ENCODE results near the gene CMKLR1. TPM values are rescaled to one million over a fixed set of nuclear protein-coding genes. Genes with fewer than 3 reads are reported as not detected.

Gene CMKLR1
- total and polyA plus RNA-seq, 9 of the 15 experiments (the other 6 are each of a cell fraction or from before 2014, with no cell fraction given): 0.11 to 1.4 (median 0.20) TPM

DNA sequence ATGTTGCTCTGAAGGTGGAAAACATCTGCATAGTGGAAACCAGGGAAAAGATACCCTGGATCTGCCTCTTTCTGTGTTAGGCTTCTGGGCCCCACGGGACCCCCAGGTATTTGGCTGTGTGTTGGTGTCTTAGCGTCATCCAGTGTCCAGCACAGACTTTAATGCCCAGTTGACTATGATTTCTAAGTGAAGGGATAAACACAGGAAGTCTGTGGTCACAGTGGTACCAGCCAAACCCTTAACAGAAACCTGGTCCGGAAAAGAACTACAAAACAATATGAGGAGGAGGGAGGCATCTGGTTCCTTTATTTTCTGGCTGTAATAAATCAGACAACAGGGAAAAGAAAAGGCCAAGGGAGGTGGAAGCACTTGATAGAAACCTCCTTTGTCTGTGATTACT, 56.4 kb downstream of the CMKLR1 start:
- H3K9ac ChIP-seq (ENCODE audit: insufficient read depth in 1 of 2, low read depth in 2 of 2, low read length in 2 of 2): no peak overlapping the region
- peaks cover 0 to 28% of the 10 kb centered on the region in 2 experiments; a peak in 2 of 5 replicates for H3K27me3 ChIP-seq (ENCODE audit: control insufficient read depth in 2 of 2, insufficient read depth in 2 of 2, low read length in 2 of 2)
- intact Hi-C loops (cut with micrococcal nuclease) (no loop called here), in situ Hi-C loops (cut with MboI) (no loop called here)
- TF ChIP-seq HLTF (IDR thresholded peaks at IDR 0.05): no peak
- 0 out of 2 replicates have a peak, but pooled peaks have one; percentile 30 for TF ChIP-seq ETV1 (tag; conservative IDR thresholded peaks at IDR 0.05; ENCODE audit: low read depth)
- no peaks in the 10 kb centered on the region for H3K9me3 ChIP-seq (replicated peaks; ENCODE audit: control insufficient read depth, insufficient read depth, low read depth, low read length)
- no TSS peak for BruUV-seq (replicated peaks)
- H3K79me2 ChIP-seq (ENCODE audit: control insufficient read depth, insufficient read depth, low read length): no peaks in the 10 kb centered on the region
- H2AFZ ChIP-seq (ENCODE audit: low read depth, low read length): no peak overlapping the region
- no peaks in the 10 kb centered on the region for H3K36me3 ChIP-seq (ENCODE audit: control insufficient read depth, insufficient read depth, low read length)
- POLR2A ChIA-PET: no interaction called here
- H3K4me3 ChIP-seq: no peak overlapping the region
- WGBS (ENCODE audit: insufficient coverage, low coverage, missing lambda C conversion rate): 3% methylated on average over 3 of the region's 3 CpGs
- FAIRE-seq (no peak), ATAC-seq (no peak), DNase-seq (ENCODE audit: extremely low read depth in 1 of 4, low spot score in 3 of 4) (no peak)
- no peak overlapping the region for H3K27ac ChIP-seq (ENCODE audit: extremely low read depth, low read depth, low read length)
- H4K20me1 ChIP-seq (replicated peaks; ENCODE audit: control insufficient read depth, insufficient read depth, low read length): no peaks in the 10 kb centered on the region
- no peaks in the 10 kb centered on the region for H3K4me1 ChIP-seq (replicated peaks in 1 of 2; ENCODE audit: control insufficient read depth in 2 of 2, insufficient read depth in 2 of 2, low read length in 2 of 2)
- CTCF ChIA-PET (ENCODE audit: low intra/inter-chr PET ratio): no interaction called here
- no peak overlapping the region for H3K4me2 ChIP-seq (ENCODE audit: insufficient read depth, low read length)
- H3K9me1 ChIP-seq (ENCODE audit: control insufficient read depth, insufficient read depth, low read length): no peaks in the 10 kb centered on the region

DNA sequence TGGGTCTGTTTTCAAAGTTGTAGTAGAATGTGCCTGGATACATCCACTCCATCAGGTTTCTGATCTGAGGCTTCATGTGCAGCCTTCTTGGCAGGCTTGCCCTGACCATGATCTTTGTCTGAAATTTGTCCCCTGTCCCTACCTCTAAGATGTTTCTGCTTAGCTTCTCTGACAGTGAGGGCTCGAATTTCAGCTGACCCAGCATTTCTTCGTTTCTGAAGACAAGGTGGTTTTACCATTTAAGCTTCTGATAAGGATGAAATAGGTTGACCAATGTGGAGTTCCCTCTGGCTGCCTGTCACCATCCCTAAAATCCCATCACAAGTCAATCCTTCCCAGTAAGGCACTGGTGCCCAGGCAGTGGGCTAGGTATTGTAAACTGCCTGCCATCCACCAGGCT, 57.0 kb downstream of the CMKLR1 start:
- no peaks in the 10 kb centered on the region for H3K9me3 ChIP-seq (replicated peaks; ENCODE audit: control insufficient read depth, insufficient read depth, low read depth, low read length)
- H2AFZ ChIP-seq (ENCODE audit: low read depth, low read length): no peak overlapping the region
- no peak for FAIRE-seq
- no peak for DNase-seq (ENCODE audit: extremely low read depth in 1 of 4, low spot score in 3 of 4)
- H3K27ac ChIP-seq (ENCODE audit: extremely low read depth, low read depth, low read length): no peak overlapping the region
- H3K4me2 ChIP-seq (ENCODE audit: insufficient read depth, low read length): no peak overlapping the region
- WGBS (ENCODE audit: insufficient coverage, low coverage, missing lambda C conversion rate): 9% methylated on average over 2 of the region's 2 CpGs
- in situ Hi-C loops (cut with MboI): no loop called here
- H3K9me1 ChIP-seq (ENCODE audit: control insufficient read depth, insufficient read depth, low read length): no peaks in the 10 kb centered on the region
- peaks cover 0 to 28% of the 10 kb centered on the region in 2 experiments; a peak in 2 of 5 replicates for H3K27me3 ChIP-seq (ENCODE audit: control insufficient read depth in 2 of 2, insufficient read depth in 2 of 2, low read length in 2 of 2)
- no TSS peak for BruUV-seq (replicated peaks)
- ChIA-PET POLR2A (no interaction called here), CTCF (ENCODE audit: low intra/inter-chr PET ratio) (no interaction called here)
- no peak overlapping the region for H3K9ac ChIP-seq (ENCODE audit: insufficient read depth in 1 of 2, low read depth in 2 of 2, low read length in 2 of 2)
- no peaks in the 10 kb centered on the region for H3K4me1 ChIP-seq (replicated peaks in 1 of 2; ENCODE audit: control insufficient read depth in 2 of 2, insufficient read depth in 2 of 2, low read length in 2 of 2)
- no peak for ATAC-seq
- no peaks in the 10 kb centered on the region for H3K36me3 ChIP-seq (ENCODE audit: control insufficient read depth, insufficient read depth, low read length)
- no peak overlapping the region for H3K4me3 ChIP-seq
- H3K79me2 ChIP-seq (ENCODE audit: control insufficient read depth, insufficient read depth, low read length): no peaks in the 10 kb centered on the region
- TF ChIP-seq MAFF (IDR thresholded peaks at IDR 0.05; ENCODE audit: low read length) (peak; percentile 87), C11orf30 (IDR thresholded peaks at IDR 0.05; ENCODE audit: low read depth) (peak; percentile 80), ZNF316 (IDR thresholded peaks at IDR 0.05) (peak; percentile 88), MAFK (IDR thresholded peaks at IDR 0.05; ENCODE audit: low read length) (peak; percentile 80), POU5F1 (IDR thresholded peaks at IDR 0.05; ENCODE audit: borderline replicate concordance, low read depth, low read length, partially characterized antibody) (no peak), MAFG (tag; conservative IDR thresholded peaks at IDR 0.05) (peak; percentile 86)
- intact Hi-C loops (cut with micrococcal nuclease): no loop called here
- no peaks in the 10 kb centered on the region for H4K20me1 ChIP-seq (replicated peaks; ENCODE audit: control insufficient read depth, insufficient read depth, low read length)

Data from K562 (cell line).